GM12891 (cell line): ENCODE data around the gene BPTF.

Experiments
- POLR2A ChIP-seq: IDR thresholded peaks from 2 replicates; pipeline ENCODE4 v1.6.1; 2011; ENCODE audit warnings: low read depth, low read length, control low read depth
- SPI1 ChIP-seq: IDR thresholded peaks from 2 replicates; pipeline ENCODE4 v1.6.1; 2011; ENCODE audit warnings: low read depth, low read length, control low read depth

GRCh38 chr17:67982034-67982640 lies 156.8 kb downstream of the BPTF start:
- TF ChIP-seq SPI1 (no peak), POLR2A (no peak)
